H1 (cell line): ENCODE data around the gene SLC39A6. TPM values are rescaled to one million over a fixed set of nuclear protein-coding genes. Genes with fewer than 3 reads are reported as not detected.

Source experiments
- polyA plus RNA-seq, 7 experiments: library from polyadenylated mRNA; depleted of rRNA in 3 of 7; stranded (reverse) in 5 of 7; unstranded in 2 of 7; fragments of >200 nt in 5 of 7; fragments of 200-250 nt in 2 of 7; gene quantifications; 1 replicate in 5 of 7; 2 replicates in 1 of 7; 4 replicates in 1 of 7; pipeline versions ENCODE4 v1.2.1 to v1.2.3, GENCODE V29; 2011 to 2013; ENCODE audit warnings: missing spikeins in 2 of 7, mixed read lengths in 2 of 7
- total RNA-seq: library from RNA; stranded (reverse); fragmentation: NEBNext Ultra II Directional; extraction: Animal tissue kit (Norgen Biotek cat#: 25700); gene quantifications from 2 replicates; pipeline ENCODE4 v1.2.1, GENCODE V29; 2021
- TF ChIP-seq, protein P1 (sequence below): fragments of 300-600 bp; sonication (generic); IDR thresholded peaks from 2 replicates; pipeline ENCODE4 v1.7.1; 2012; ENCODE audit warnings: low read length, moderate library complexity, mild to moderate bottlenecking, inconsistent platforms; ENCODE audit not compliant: insufficient replicate concordance
- TF ChIP-seq, protein P2 (sequence below): IDR thresholded peaks from 2 replicates; pipeline ENCODE4 v1.6.1; 2011; ENCODE audit warnings: low read length, improper control_type of control experiment

SLC39A6 gene
- total and polyA plus RNA-seq, 2 of the 8 experiments (the other 6 are each of a cell fraction or from before 2014, with no cell fraction given): 36.8 to 55.4 TPM

DNA sequence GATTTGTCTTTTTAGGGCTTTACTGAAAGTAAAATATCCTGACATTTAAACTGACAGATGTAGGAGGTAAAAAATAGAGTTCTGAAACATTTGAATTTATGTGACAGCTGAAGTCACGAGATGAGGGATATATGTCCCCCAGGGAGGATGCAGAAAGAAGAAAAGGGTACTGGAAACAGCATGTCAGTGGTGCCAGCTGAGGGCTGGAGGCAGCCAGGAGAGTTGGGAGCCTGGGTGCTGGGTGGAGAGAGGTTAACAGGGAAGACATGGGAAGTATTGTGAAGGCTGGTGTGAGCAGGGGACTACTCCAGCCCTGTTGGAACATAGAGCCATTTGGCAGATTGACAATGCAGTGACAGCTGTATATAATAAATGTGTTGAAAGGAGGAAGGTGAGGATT is 46.3 kb upstream of the SLC39A6 start (continued):
- TF ChIP-seq, protein P1, sequence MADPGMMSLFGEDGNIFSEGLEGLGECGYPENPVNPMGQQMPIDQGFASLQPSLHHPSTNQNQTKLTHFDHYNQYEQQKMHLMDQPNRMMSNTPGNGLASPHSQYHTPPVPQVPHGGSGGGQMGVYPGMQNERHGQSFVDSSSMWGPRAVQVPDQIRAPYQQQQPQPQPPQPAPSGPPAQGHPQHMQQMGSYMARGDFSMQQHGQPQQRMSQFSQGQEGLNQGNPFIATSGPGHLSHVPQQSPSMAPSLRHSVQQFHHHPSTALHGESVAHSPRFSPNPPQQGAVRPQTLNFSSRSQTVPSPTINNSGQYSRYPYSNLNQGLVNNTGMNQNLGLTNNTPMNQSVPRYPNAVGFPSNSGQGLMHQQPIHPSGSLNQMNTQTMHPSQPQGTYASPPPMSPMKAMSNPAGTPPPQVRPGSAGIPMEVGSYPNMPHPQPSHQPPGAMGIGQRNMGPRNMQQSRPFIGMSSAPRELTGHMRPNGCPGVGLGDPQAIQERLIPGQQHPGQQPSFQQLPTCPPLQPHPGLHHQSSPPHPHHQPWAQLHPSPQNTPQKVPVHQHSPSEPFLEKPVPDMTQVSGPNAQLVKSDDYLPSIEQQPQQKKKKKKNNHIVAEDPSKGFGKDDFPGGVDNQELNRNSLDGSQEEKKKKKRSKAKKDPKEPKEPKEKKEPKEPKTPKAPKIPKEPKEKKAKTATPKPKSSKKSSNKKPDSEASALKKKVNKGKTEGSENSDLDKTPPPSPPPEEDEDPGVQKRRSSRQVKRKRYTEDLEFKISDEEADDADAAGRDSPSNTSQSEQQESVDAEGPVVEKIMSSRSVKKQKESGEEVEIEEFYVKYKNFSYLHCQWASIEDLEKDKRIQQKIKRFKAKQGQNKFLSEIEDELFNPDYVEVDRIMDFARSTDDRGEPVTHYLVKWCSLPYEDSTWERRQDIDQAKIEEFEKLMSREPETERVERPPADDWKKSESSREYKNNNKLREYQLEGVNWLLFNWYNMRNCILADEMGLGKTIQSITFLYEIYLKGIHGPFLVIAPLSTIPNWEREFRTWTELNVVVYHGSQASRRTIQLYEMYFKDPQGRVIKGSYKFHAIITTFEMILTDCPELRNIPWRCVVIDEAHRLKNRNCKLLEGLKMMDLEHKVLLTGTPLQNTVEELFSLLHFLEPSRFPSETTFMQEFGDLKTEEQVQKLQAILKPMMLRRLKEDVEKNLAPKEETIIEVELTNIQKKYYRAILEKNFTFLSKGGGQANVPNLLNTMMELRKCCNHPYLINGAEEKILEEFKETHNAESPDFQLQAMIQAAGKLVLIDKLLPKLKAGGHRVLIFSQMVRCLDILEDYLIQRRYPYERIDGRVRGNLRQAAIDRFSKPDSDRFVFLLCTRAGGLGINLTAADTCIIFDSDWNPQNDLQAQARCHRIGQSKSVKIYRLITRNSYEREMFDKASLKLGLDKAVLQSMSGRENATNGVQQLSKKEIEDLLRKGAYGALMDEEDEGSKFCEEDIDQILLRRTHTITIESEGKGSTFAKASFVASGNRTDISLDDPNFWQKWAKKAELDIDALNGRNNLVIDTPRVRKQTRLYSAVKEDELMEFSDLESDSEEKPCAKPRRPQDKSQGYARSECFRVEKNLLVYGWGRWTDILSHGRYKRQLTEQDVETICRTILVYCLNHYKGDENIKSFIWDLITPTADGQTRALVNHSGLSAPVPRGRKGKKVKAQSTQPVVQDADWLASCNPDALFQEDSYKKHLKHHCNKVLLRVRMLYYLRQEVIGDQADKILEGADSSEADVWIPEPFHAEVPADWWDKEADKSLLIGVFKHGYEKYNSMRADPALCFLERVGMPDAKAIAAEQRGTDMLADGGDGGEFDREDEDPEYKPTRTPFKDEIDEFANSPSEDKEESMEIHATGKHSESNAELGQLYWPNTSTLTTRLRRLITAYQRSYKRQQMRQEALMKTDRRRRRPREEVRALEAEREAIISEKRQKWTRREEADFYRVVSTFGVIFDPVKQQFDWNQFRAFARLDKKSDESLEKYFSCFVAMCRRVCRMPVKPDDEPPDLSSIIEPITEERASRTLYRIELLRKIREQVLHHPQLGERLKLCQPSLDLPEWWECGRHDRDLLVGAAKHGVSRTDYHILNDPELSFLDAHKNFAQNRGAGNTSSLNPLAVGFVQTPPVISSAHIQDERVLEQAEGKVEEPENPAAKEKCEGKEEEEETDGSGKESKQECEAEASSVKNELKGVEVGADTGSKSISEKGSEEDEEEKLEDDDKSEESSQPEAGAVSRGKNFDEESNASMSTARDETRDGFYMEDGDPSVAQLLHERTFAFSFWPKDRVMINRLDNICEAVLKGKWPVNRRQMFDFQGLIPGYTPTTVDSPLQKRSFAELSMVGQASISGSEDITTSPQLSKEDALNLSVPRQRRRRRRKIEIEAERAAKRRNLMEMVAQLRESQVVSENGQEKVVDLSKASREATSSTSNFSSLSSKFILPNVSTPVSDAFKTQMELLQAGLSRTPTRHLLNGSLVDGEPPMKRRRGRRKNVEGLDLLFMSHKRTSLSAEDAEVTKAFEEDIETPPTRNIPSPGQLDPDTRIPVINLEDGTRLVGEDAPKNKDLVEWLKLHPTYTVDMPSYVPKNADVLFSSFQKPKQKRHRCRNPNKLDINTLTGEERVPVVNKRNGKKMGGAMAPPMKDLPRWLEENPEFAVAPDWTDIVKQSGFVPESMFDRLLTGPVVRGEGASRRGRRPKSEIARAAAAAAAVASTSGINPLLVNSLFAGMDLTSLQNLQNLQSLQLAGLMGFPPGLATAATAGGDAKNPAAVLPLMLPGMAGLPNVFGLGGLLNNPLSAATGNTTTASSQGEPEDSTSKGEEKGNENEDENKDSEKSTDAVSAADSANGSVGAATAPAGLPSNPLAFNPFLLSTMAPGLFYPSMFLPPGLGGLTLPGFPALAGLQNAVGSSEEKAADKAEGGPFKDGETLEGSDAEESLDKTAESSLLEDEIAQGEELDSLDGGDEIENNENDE: no peak
- TF ChIP-seq, protein P2, sequence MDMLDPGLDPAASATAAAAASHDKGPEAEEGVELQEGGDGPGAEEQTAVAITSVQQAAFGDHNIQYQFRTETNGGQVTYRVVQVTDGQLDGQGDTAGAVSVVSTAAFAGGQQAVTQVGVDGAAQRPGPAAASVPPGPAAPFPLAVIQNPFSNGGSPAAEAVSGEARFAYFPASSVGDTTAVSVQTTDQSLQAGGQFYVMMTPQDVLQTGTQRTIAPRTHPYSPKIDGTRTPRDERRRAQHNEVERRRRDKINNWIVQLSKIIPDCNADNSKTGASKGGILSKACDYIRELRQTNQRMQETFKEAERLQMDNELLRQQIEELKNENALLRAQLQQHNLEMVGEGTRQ: no peak
